Hematopoietic multipotent progenitor cell treated with erythropoietin and hydrocortisone succinate and interleukin-3 and kit ligand, for 4 days (in vitro differentiated cells): ENCODE results near the gene TENT5C.

Source experiments
- DNase-seq: peaks from one replicate; pipeline ENCODE4 v3.0.0-alpha.2; 2015

TENT5C gene

DNA sequence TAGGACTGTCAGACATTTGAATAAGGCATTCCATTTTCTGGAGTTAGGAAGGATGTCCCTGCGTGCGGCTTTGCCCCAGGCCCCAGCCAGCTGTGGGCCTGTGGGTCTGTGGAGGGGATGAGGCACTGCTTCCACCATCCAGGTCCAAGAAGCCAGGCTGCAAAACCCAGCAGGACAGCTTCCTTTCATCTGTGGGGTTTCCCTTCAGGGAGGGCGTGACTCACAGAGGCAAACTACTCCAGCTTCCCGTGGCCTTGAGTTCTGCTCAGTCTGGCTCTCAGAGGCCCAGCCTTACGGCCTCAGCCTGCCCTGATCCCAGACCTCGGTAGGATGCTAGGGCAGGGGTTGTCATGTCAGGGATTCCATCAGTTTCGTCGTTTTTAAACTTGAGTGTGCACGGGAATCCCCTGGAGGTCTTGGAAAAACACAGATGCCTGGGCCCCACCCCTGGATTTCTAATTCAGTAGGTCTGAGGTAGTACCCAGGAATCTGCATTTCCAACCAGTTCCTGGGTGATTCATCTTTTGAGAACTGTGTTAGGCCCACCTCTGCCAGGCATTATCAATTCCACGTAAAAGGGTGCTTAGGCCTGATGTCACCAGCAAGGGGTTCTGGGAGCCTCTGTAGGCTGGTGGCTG, 32.3 kb upstream of the TENT5C start:
- no peak for DNase-seq

DNA sequence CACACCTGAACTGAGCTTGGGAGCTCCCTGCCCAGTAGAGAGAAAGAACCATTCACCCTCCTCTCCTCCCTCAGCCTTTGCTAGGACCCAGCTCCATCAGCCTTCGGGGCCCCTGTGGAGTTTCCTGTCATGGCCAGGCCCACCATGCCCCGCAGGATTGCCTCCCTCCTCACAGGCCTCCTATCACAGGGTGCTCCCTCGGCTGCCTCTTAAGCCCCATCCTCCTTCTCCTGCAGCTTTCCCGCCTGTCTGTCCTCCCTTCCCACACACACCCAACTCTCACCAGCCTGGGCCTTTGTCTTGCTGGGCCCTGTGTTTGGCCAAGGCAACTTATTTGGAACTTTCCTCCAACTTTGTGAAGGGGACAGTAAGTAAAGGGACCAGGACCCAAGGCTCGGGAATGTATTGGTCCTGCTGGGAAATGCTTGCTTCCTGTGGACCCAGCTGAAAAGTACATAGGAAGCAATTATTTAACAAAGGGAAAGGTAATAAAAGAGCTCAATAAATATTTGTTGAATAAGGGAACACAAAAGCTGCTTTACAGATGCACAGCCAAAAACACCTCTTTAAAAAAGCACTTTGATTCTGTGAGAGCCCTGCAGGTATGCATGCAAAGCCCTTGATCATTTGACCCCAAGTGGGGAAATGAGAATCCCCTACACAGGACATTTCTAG, 31.6 kb upstream of the TENT5C start:
- no peak for DNase-seq

DNA sequence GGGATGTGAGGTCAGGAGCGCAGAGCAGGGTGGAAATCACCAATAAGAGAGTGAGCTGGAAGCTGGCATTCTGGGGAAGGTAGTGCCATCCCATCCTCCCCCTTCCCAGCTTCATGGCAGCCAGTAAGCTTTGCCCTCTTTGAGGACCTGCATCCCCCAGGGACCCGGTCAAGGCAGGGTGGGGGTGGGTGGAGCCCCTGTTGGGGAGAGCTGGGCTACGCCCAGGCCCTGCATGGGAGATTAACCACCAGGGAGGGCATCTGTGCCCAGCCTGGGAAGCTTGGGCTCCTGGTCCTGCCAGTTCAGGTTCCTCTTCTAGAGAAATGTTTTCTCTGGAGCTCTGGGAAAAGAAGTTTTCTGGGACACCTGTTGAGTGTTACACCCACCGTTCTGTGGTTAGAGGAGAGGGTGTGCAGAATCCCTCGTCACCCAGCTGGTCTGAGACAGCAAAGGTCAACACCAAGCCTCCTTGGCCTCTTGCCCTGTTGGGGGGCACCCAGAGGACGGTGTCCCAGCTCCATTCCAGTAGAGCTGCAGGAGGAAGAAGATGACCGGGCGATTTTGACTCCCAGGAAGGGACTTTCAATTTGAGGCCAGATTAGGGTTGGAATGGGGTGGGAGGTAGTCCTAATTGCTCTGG, 30.1 kb upstream of the TENT5C start:
- no peak for DNase-seq

DNA sequence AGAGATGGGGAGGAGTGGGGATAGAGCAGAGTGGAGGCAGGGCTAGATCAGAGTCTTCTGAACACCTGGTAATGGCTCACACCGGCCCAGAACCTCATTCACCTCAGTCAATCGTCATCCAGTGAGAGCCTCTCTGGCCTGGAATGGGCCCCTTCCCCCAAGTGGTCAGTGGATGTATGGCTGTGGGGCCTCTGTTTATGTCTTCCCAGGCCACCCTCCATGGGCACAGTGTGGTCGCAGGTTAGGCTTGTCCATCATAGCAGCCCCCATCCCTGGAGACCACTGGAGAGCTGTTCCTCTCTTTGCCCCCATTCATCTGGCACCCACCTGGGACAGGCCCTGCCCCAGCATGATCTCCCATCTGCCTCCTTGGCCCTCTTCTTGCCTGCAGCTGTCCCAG, 29.6 kb upstream of the TENT5C start:
- no peak for DNase-seq

GRCh38 chr1:117577191-117577885, 28.5 kb upstream of the TENT5C start:
- no peak for DNase-seq

DNA sequence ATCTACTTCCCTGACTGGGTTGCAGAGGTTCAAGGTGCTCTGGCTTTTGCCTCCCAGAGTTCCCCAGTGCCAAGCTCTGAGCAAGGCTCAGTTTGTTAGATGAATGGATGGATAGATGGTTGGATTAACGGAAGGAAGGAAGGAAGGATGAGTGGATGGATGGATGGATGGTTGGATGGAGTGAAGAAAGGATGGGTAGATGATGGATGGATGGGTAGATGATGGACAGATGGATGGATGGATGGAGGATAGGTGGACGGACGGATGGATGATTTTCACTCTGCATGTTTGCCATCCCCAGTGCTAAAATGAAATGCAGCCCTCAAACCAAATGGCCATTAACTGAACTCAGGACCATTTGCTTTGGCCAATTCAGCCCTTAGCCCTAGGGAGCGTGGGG, 27.4 kb upstream of the TENT5C start:
- DNase-seq = no peak

- DNase-seq = no peak
These were observed 26.5 kb upstream of the TENT5C start for GRCh38 chr1:117579221-117579906.

DNA sequence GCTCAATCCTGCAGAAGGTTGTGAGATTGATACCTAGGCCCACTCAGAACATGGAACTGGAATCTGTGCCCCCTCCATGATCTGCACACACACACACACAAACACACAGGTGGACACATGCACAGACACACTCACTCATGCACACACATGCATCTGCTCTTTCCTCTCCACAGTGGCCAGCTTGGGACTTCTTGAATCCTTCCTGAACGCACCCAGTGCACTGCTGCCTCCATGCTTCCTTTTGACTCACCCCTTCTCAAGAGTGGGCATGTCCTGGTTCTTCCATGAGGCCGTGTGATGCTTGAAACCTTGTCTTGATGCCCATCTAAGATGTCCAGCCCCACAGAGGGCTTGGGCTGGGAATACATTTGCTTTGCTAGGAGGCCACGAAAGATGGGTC, 25.4 kb upstream of the TENT5C start:
- DNase-seq = no peak

DNA sequence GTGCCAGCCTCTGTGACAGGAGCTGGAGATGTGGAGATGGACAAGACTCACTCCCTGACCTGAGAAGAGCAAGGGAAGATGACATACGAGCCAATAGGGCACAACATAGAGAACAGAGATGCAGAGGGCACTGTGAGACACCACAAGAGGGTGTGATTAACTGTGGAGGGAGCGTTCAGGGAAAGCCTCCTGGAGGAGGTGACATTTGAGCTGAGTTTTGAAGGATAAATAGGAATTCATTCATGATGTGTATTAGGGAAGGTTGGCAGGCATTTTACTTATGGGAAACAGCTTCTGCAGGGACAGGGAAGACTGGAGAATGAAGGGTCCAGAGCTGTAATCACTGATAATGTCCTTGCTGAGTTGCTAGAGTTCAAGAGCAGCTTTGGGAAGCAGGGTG, 25.0 kb upstream of the TENT5C start:
- DNase-seq = no peak

- DNase-seq = no peak
These were observed 24.4 kb upstream of the TENT5C start for GRCh38 chr1:117581391-117581943.

GRCh38 chr1:117582451-117582850, 23.4 kb upstream of the TENT5C start:
- no peak for DNase-seq

GRCh38 chr1:117583247-117583646, 22.6 kb upstream of the TENT5C start:
- DNase-seq = no peak

DNA sequence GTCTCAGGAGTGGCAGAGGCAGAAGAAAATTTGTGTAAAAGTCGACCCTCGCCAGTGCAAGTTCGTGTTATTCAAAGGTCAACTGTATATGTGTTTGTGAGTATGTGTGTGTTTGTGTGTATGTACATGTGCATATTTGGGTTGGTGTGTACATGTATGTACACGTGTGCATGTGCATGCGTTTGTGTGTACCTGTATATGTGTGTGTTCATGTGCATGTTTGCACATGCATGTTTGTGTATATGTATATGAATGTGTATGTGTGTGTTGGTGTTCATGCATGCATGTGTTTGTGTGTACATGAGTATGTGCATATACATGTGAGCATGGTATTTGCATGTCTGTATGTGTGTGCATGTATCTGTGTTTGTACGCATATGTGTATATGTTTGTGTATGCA, 21.7 kb upstream of the TENT5C start:
- DNase-seq = no peak

GRCh38 chr1:117585086-117585485, 20.8 kb upstream of the TENT5C start:
- no peak for DNase-seq

- DNase-seq = no peak
These were observed 19.5 kb upstream of the TENT5C start for GRCh38 chr1:117586337-117586736.

- DNase-seq = no peak
These were observed 18.9 kb upstream of the TENT5C start for GRCh38 chr1:117586747-117587498.

DNA sequence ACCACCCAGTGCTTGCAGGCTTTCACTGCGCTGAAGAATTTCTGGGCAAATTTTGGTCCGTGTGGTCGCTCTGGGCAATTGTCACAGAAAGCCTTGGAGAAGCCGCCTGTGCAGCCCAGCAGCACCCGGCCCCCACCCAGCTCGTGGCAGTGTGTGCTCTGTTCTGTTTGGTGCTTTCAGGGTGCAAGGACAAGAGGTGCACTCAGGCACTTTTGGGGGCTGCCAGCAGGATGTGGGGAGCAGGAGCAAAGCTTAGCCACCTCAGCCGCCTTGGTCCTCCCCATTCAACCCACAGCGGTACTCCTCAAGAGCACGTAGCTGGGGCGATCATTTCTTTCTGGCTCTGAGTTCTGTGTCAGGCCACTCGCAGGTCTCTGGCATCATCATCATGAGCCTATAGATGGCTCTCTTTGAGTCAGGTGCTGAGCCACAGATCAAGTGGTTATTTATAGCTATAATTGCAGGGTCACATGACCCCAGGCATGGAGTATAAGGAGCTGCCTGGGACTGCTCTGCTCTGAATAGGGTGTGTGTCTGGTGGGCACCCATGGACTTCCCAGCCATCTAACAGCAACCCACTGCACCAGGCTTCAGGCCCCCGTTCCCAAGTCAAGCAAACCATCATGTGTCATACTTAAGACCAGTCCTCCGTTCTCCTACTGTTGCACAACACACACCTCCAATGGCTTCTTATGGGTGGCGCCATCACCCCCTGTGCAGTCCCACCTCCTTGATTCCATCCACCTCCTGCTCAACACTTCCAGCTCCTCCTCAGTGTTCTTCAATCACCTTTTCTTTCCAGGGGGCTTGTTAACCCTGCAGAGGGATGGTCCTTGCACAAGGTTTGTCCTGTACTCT, 18.1 kb upstream of the TENT5C start:
- DNase-seq = no peak

- no peak for DNase-seq
These were observed 16.3 kb upstream of the TENT5C start for GRCh38 chr1:117589544-117589943.

DNA sequence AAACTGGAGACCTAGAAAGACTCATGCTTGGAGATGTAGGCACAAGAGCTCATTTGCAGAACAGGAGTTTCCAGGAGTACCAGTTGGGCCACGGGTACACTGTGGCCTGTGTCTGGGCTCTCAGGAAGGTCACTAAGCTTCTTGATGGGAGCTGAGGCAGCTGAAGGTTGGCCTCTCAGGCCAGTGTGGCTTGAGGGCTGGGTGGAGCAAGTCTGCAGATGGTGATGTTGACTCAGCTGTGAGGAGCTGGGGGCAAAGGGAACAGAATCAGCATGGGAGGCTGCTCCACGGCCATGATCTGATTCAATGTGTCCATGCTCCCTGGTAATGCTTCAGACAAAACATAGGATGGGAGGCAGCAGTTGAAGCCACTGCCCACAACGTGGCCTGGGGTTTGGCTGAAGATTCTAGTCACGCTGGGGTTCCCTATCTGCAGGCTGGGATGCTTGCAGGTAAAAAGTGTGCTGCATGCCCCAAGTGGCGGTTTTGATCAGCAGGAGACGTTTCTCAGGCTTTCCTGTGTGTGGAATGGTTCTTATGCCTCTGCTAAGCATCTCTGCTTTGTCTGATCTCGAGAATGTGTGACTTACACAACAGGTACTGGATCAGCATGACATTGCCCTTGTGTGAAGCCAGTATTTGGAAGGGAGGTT, 15.4 kb upstream of the TENT5C start:
- no peak for DNase-seq

DNA sequence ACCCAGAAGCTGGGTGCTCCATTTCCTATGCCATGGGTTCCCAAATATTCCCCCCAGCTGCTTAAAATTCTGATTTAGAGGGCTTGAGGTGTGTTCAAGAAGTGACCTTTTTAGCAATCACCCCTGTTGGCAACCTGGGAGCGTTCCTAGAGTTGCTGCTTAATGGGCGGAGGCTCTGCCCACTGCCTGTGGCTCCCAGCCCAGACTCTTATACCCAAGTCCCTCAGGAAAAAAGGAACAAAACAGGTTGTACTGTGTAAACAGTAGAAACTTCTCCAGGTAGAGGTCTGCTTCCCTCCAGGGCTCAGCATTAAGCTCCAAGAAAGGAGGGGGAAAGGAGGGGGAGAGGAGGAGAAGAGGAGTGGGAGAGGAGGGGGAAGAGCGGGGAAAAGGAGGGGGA, 14.6 kb upstream of the TENT5C start:
- DNase-seq = no peak

GRCh38 chr1:117592155-117592554, 13.7 kb upstream of the TENT5C start:
- DNase-seq = no peak
